ENCODE measurements around the gene LRP6. TPM values are rescaled to one million over a fixed set of nuclear protein-coding genes. Genes with fewer than 3 reads are reported as not detected.

Gene LRP6
- total RNA-seq, 1 experiment from 2014 or later, result 72.8 TPM

GRCh38 chr12:12121061-12121460 lies 145.8 kb downstream of the LRP6 start:
- ATAC-seq, result no peak
- H3K9me3 Mint-ChIP-seq, result no peaks in the 10 kb centered on the region
- DNase-seq (ENCODE audit: low spot score), result no peak
- no peaks in the 10 kb centered on the region for H3K4me1 Mint-ChIP-seq
- ChIA-PET CTCF (no interaction called here), POLR2A (interaction anchor here (1.0 kb wide), 1 partner anchor 37 kb away, joined by 3 read pairs; no protein-coding TSS in a partner anchor)
- H3K27ac Mint-ChIP-seq, result no peak overlapping the region
- no peaks in the 10 kb centered on the region for H3K27me3 Mint-ChIP-seq (ENCODE audit: low read depth)
- no peak for TF ChIP-seq TCF7 (CRISPR knock-in tag; IDR thresholded peaks at IDR 0.05; ENCODE audit: low read depth)
- TF ChIP-seq CREB1 (CRISPR knock-in tag; IDR thresholded peaks at IDR 0.05), result no peak
- TF ChIP-seq ZNF512 (CRISPR knock-in tag; IDR thresholded peaks at IDR 0.05; ENCODE audit: borderline replicate concordance), result no peak
- TF ChIP-seq FOXP1 (CRISPR knock-in tag; IDR thresholded peaks at IDR 0.05; ENCODE audit: borderline replicate concordance), result no peak
- TF ChIP-seq MXD4 (CRISPR knock-in tag; IDR thresholded peaks at IDR 0.05; ENCODE audit: borderline replicate concordance), result no peak
- no peak for TF ChIP-seq NR2C2 (CRISPR knock-in tag; IDR thresholded peaks at IDR 0.05)
- TF ChIP-seq ZNF532 (CRISPR knock-in tag; IDR thresholded peaks at IDR 0.05; ENCODE audit: borderline replicate concordance), result no peak
- no peak for TF ChIP-seq NR1H2 (CRISPR knock-in tag; IDR thresholded peaks at IDR 0.05)
- no peak for TF ChIP-seq MAX (CRISPR knock-in tag; IDR thresholded peaks at IDR 0.05)
- no peak for TF ChIP-seq ZNF121 (CRISPR knock-in tag; IDR thresholded peaks at IDR 0.05)
- TF ChIP-seq ATF1 (CRISPR knock-in tag; IDR thresholded peaks at IDR 0.05), result no peak
- no peak for TF ChIP-seq CREM (CRISPR knock-in tag; IDR thresholded peaks at IDR 0.05)
- TF ChIP-seq ZNF317 (CRISPR knock-in tag; IDR thresholded peaks at IDR 0.05; ENCODE audit: borderline replicate concordance, low read depth), result no peak
- no peak for TF ChIP-seq JAZF1 (CRISPR knock-in tag; IDR thresholded peaks at IDR 0.05)
- no peak for TF ChIP-seq ZNF423 (CRISPR knock-in tag; IDR thresholded peaks at IDR 0.05)
- TF ChIP-seq ATF2 (CRISPR knock-in tag; IDR thresholded peaks at IDR 0.05; ENCODE audit: borderline replicate concordance, low read depth), result no peak
- H3K36me3 Mint-ChIP-seq, result peaks cover 41% of the 10 kb centered on the region
- H3K4me3 Mint-ChIP-seq, result no peak overlapping the region

- H3K36me3 Mint-ChIP-seq, result peaks cover 27% of the 10 kb centered on the region
- no peak overlapping the region for H3K4me3 Mint-ChIP-seq
- DNase-seq (ENCODE audit: low spot score), result no peak
- ATAC-seq, result no peak
- 0 out of 2 replicates have a peak overlapping the region, but pooled peaks have one; percentile 27 for H3K27ac Mint-ChIP-seq
- ChIA-PET POLR2A (no interaction called here), CTCF (interaction anchor here (0.9 kb wide), 1 partner anchor 219 kb away, joined by 3 read pairs; no protein-coding TSS in a partner anchor)
- H3K4me1 Mint-ChIP-seq, result no peaks in the 10 kb centered on the region
- H3K9me3 Mint-ChIP-seq, result no peaks in the 10 kb centered on the region
- H3K27me3 Mint-ChIP-seq (ENCODE audit: low read depth), result no peaks in the 10 kb centered on the region
- TF ChIP-seq AR (CRISPR knock-in tag; IDR thresholded peaks at IDR 0.05) (no peak), ARID4B (CRISPR knock-in tag; IDR thresholded peaks at IDR 0.05; ENCODE audit: borderline replicate concordance) (no peak), ZNF423 (CRISPR knock-in tag; IDR thresholded peaks at IDR 0.05) (no peak), RELA (CRISPR knock-in tag; IDR thresholded peaks at IDR 0.05; ENCODE audit: borderline replicate concordance) (no peak), MLX (CRISPR knock-in tag; IDR thresholded peaks at IDR 0.05) (no peak)
These were observed 150.2 kb downstream of the LRP6 start for GRCh38 chr12:12116677-12117076.

All from WTC11 (cell line).